Measurements from ENCODE around the gene ZNF770. TPM values are rescaled to one million over a fixed set of nuclear protein-coding genes. Genes with fewer than 3 reads are reported as not detected.
"Not testable (repeated sequence)": the region's sequence is repeated elsewhere in the genome, so short reads cannot be mapped to it uniquely, and the experiment has no call there.

Gene ZNF770
- total and polyA plus RNA-seq, 7 experiments from 2014 or later: 32.5 to 146 (median 60.1) TPM

- POLR2A ChIA-PET; DNase-seq; H3K4me3 Mint-ChIP-seq; H3K9me3 ChIP-seq (ENCODE audit: control insufficient read depth in 2 of 3, low read length in 3 of 3); CTCF ChIA-PET; H3K9me3 Mint-ChIP-seq; H3K27me3 ChIP-seq (ENCODE audit: control insufficient read depth in 2 of 2, insufficient read depth in 2 of 2, low read length in 2 of 2); H3K27ac ChIP-seq (ENCODE audit: low read depth, low read length); H3K27me3 Mint-ChIP-seq; H3K4me1 ChIP-seq (ENCODE audit: control insufficient read depth in 2 of 2, insufficient read depth in 2 of 2, low read length in 2 of 2); ATAC-seq; H3K4me3 ChIP-seq (ENCODE audit: low read length): not testable (repeated sequence)
- Mint-ChIP-seq H3K36me3 (peaks cover 13 to 58% (median 44%) of the 10 kb centered on the region in 5 donors), H3K27ac (peak overlapping the region in 1 of 9 donors; percentile 5), H3K4me1 (peaks cover 0 to 10% (median 0%) of the 10 kb centered on the region in 7 donors)
- intact Hi-C loops (cut with micrococcal nuclease): loop anchor here in 1 of 2 donors (10.0 kb wide), 1 partner anchor 224 kb away; no protein-coding TSS in a partner anchor
- H3K36me3 ChIP-seq (ENCODE audit: control insufficient read depth in 2 of 3, insufficient read depth in 3 of 3, low read length in 3 of 3): peaks cover 23 to 63% (median 24%) of the 10 kb centered on the region in 3 experiments
Observed at GRCh38 chr15:34928349-34928748, 59.7 kb downstream of the ZNF770 start.

Other genes with a start within 250 kb of the ZNF770 start
- gene GJD2, start 233.3 kb downstream of the ZNF770 start, total RNA-seq: not detected
- not detected for gene GJD2, start 233.3 kb downstream of the ZNF770 start, polyA plus RNA-seq
- not detected for gene ACTC1, start 192.7 kb downstream of the ZNF770 start, total RNA-seq
- not detected for gene ACTC1, start 192.7 kb downstream of the ZNF770 start, polyA plus RNA-seq
- 10 to 100 TPM; 38.1 to 43.5 (median 41.3) TPM for gene AQR, start 18.5 kb downstream of the ZNF770 start, total RNA-seq
- 10 to 100 TPM; 12.7 to 14.2 TPM for gene AQR, start 18.5 kb downstream of the ZNF770 start, polyA plus RNA-seq
- not detected for gene NANOGP8, start 97.0 kb upstream of the ZNF770 start, total RNA-seq
- not detected for gene NANOGP8, start 97.0 kb upstream of the ZNF770 start, polyA plus RNA-seq

Data from naive thymus-derived CD4-positive, alpha-beta T cell (primary cell).